ENCODE results near the gene AKR1B1. TPM values are rescaled to one million over a fixed set of nuclear protein-coding genes. Genes with fewer than 3 reads are reported as not detected.

Gene AKR1B1
- total and polyA plus RNA-seq, 9 of the 15 experiments (the other 6 are each of a cell fraction or from before 2014, with no cell fraction given) = 2.0 to 10.6 (median 6.2) TPM

DNA sequence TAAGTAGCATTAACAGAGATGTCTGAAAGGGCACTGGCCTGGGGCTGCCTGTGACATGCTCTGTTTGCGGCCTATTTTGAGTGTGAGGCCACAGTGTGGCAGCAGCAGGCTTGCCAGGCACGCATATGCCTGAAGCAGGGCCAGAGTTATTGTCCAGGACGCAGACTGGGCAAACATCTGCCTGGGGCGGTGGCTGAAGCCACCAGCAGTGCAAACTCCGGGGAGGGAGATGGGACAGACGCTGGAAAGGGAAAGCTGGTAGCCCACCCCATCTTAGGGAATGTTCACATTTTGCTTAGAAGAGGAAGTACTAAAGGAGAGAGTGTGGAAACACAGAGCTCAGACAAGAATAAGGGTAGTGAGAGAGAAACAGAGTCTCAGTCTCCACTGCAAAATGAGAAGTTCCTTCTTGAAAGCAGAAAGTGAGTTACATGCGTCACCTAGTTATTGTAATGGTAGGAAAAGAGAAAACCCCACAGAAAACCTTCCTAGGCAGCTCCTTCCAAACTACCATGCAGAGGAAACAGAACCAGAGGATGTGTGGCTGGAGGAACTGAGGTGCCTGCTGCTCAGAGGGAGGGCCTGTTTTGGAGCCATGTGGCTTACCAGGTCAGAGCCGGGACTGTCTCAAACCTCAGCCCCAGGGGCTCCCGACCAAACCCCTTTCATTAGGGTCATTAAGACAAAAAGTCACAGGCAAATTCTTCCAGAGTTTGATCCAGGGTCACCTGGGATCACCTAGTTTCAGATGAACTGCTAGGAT is 14.5 kb downstream of the AKR1B1 start (continued):
- TF ChIP-seq, protein P1, sequence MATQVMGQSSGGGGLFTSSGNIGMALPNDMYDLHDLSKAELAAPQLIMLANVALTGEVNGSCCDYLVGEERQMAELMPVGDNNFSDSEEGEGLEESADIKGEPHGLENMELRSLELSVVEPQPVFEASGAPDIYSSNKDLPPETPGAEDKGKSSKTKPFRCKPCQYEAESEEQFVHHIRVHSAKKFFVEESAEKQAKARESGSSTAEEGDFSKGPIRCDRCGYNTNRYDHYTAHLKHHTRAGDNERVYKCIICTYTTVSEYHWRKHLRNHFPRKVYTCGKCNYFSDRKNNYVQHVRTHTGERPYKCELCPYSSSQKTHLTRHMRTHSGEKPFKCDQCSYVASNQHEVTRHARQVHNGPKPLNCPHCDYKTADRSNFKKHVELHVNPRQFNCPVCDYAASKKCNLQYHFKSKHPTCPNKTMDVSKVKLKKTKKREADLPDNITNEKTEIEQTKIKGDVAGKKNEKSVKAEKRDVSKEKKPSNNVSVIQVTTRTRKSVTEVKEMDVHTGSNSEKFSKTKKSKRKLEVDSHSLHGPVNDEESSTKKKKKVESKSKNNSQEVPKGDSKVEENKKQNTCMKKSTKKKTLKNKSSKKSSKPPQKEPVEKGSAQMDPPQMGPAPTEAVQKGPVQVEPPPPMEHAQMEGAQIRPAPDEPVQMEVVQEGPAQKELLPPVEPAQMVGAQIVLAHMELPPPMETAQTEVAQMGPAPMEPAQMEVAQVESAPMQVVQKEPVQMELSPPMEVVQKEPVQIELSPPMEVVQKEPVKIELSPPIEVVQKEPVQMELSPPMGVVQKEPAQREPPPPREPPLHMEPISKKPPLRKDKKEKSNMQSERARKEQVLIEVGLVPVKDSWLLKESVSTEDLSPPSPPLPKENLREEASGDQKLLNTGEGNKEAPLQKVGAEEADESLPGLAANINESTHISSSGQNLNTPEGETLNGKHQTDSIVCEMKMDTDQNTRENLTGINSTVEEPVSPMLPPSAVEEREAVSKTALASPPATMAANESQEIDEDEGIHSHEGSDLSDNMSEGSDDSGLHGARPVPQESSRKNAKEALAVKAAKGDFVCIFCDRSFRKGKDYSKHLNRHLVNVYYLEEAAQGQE (IDR thresholded peaks at IDR 0.05; ENCODE audit: borderline replicate concordance) = peak; percentile 31; the same call in 1 of the 2 replicates
- TF ChIP-seq, protein P1 (CRISPR knock-in tag; IDR thresholded peaks at IDR 0.05; ENCODE audit: low read depth) = no peak
